Measurements from ENCODE around the gene ARHGAP42. TPM values are rescaled to one million over a fixed set of nuclear protein-coding genes. Genes with fewer than 3 reads are reported as not detected.

ARHGAP42 gene
- total RNA-seq, 1 experiment from 2014 or later: 39.1 TPM

GRCh38 chr11:100715165-100715761 is 28.2 kb downstream of the ARHGAP42 start:
- H3K79me2 ChIP-seq (ENCODE audit: insufficient read depth, low read length): peaks cover 7% of the 10 kb centered on the region; the same call in 1 of the 2 replicates
- H3K9ac ChIP-seq (ENCODE audit: extremely low read depth, insufficient read length, low read length): no peak overlapping the region
- H2BK15ac ChIP-seq (ENCODE audit: low read depth, low read length): no peak overlapping the region
- Mint-ChIP-seq H3K36me3 (ENCODE audit: insufficient read depth in 1 of 3, low read depth in 3 of 3) (peaks cover 0 to 8% (median 4%) of the 10 kb centered on the region in 3 experiments; a peak in 4 of 7 replicates), H3K9me3 (no peaks in the 10 kb centered on the region), H3K4me1 (peaks cover 49 to 64% of the 10 kb centered on the region in 2 experiments), H3K27me3 (ENCODE audit: low read depth) (no peaks in the 10 kb centered on the region), H3K27ac (peak overlapping the region; percentile 2 to 38 (median 37); a peak in 2 of 7 replicates), H3K4me3 (no peak overlapping the region)
- no peaks in the 10 kb centered on the region for H3K79me1 ChIP-seq (ENCODE audit: insufficient read depth, low read depth, low read length, poor library complexity, severe bottlenecking)
- no peak overlapping the region for H4K8ac ChIP-seq (replicated peaks; ENCODE audit: insufficient read length, low read depth, low read length)
- no peak overlapping the region for H2BK20ac ChIP-seq (ENCODE audit: low read depth, low read length, poor library complexity, severe bottlenecking)
- no peak overlapping the region for H2BK12ac ChIP-seq (ENCODE audit: insufficient read length, low read depth, low read length)
- H3K14ac ChIP-seq (ENCODE audit: insufficient read depth, low read length): no peak overlapping the region
- no peak for TF ChIP-seq CTCF (conservative IDR thresholded peaks at IDR 0.05)
- no peak overlapping the region for H4K5ac ChIP-seq (ENCODE audit: insufficient read length, low read depth, low read length)
- no CpG with 5 or more reads among the region's 3 CpGs for WGBS (ENCODE audit: extremely low coverage, insufficient read length, low lambda C conversion rate)
- H3K56ac ChIP-seq (ENCODE audit: insufficient read length, low read depth, low read length): no peak overlapping the region
- peak overlapping the region; percentile 34 for H4K91ac ChIP-seq (ENCODE audit: insufficient read length, low read depth, low read length)
- DNase-seq: no peak
- H2BK5ac ChIP-seq (ENCODE audit: insufficient read length, low read length): no peak overlapping the region
- no peak overlapping the region for H3T11ph ChIP-seq (ENCODE audit: low read length)
- no peaks in the 10 kb centered on the region for H3K23me2 ChIP-seq (ENCODE audit: insufficient read length, low read depth, low read length, poor library complexity, severe bottlenecking)
- H3K23ac ChIP-seq (ENCODE audit: insufficient read length, low read depth, low read length): no peak overlapping the region
- H2AFZ ChIP-seq (ENCODE audit: low read length): no peak overlapping the region
- H2AK5ac ChIP-seq (ENCODE audit: insufficient read length, low read length): no peak overlapping the region
- H3K18ac ChIP-seq (ENCODE audit: insufficient read length, low read depth, low read length): no peak overlapping the region
- no peaks in the 10 kb centered on the region for H4K20me1 ChIP-seq (ENCODE audit: control insufficient read depth, insufficient read depth, insufficient read length)
- no peak overlapping the region for H2BK120ac ChIP-seq (ENCODE audit: low read depth, low read length, poor library complexity, severe bottlenecking)
- H3K9me3 ChIP-seq (ENCODE audit: control insufficient read depth, low read depth, low read length): no peaks in the 10 kb centered on the region
- no peak overlapping the region for H3K4me2 ChIP-seq (ENCODE audit: insufficient read depth, insufficient read length, low read length)
- H3K4ac ChIP-seq (ENCODE audit: low read depth, low read length): no peak overlapping the region
- no peaks in the 10 kb centered on the region for H3K27me3 ChIP-seq (ENCODE audit: insufficient read depth, low read length)
- no peak overlapping the region for H3K27ac ChIP-seq (ENCODE audit: insufficient read length, low read depth, low read length)
- H3K4me1 ChIP-seq (ENCODE audit: insufficient read depth, low read length): peaks cover 9% of the 10 kb centered on the region; the same call in 1 of the 2 replicates

All from H9 (cell line).